Lower leg skin (tissue), 4 donors: ENCODE data around the gene P3H3. TPM values are rescaled to one million over a fixed set of nuclear protein-coding genes. Genes with fewer than 3 reads are reported as not detected.

Experiments
- DNase-seq, 2 donors: peaks; one replicate each; pipeline ENCODE4 v3.0.0-alpha.2; 2019; ENCODE audit warnings: low spot score in 2 of 2
- H3K4me3 ChIP-seq: fragments of 200-600 bp; sonication (generic); 2 replicates; pipeline ENCODE4 v1.5.1; 2017; ENCODE audit warnings: mild to moderate bottlenecking, low read depth; ENCODE audit not compliant: poor library complexity, severe bottlenecking
- CTCF ChIP-seq, 3 donors: fragments of 450-650 bp; IDR thresholded peaks; one replicate each; pipeline ENCODE4 v1.5.1; 2016; ENCODE audit warnings: antibody characterized with exemption in 3 of 3, mild to moderate bottlenecking in 3 of 3, moderate library complexity in 2 of 3
- POLR2A ChIP-seq, 2 donors: fragments of 450-650 bp; IDR thresholded peaks; one replicate each; pipeline ENCODE4 v1.6.1; 2016 to 2017; ENCODE audit warnings: antibody characterized with exemption in 2 of 2, mild to moderate bottlenecking in 1 of 2, moderate library complexity in 1 of 2
- WGBS, 2 donors: methylation state at CpG; one replicate each; pipeline ENCODE4 v1.1.5; 2018; 5-methylcytosine and 5-hydroxymethylcytosine counted together
- intact Hi-C: fragments of 100-400 bp; cut with DNase I; formaldehyde crosslinking; loops from one replicate; pipeline ENCODE4 v1.15.0; 2023; ENCODE audit warnings: low total_unique reads
- total RNA-seq, 4 donors: library from RNA; depleted of rRNA; stranded (reverse); fragments of >200 nt; gene quantifications; one replicate each; pipeline ENCODE4 v1.1.0, GENCODE V29; 2016

The P3H3 gene
- total RNA-seq, 4 donors from 2014 or later: 8.8 to 18.2 (median 11.8) TPM

DNA sequence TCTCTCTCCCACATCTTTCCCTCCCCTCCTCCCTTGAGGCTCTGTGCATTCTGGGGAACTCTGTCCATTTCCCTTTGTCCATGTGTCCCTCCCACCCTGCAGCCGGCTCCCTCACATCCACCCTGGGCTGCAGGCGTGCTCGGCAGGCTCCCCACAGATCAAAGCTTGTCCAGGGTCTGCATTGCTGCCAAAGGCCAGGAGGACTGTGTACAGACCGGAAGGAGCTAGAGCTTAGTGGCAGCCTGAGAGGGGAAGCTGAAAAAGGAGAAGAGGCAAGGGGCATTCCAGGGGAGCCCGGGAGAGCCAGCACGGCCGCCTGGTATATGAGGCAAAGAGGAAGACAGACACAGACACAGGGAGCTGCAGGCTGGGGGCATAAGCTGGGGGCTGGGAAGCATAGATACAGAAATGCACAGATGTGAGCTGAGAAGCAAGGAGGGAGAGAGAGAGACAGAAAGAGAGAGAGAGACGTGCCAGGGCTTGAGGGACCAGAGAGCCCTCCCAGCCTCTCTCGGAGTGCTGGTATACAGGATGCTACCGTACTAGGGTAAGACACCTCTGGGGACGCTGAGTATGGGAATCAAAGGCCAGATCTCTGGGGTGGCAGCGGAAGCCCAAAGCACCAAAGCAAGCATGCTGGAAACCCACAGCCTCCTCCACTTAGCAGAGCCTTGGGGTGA lies 35.5 kb upstream of the P3H3 start:
- no peak overlapping the region for H3K4me3 ChIP-seq
- TF ChIP-seq POLR2A (IDR thresholded peaks at IDR 0.05) (no peak), CTCF (IDR thresholded peaks at IDR 0.05) (no peak)
- intact Hi-C loops: no loop called here
- no peak for DNase-seq
- 36 to 41% methylated on average over 12 of the region's 12 CpGs for WGBS, 2 donors

DNA sequence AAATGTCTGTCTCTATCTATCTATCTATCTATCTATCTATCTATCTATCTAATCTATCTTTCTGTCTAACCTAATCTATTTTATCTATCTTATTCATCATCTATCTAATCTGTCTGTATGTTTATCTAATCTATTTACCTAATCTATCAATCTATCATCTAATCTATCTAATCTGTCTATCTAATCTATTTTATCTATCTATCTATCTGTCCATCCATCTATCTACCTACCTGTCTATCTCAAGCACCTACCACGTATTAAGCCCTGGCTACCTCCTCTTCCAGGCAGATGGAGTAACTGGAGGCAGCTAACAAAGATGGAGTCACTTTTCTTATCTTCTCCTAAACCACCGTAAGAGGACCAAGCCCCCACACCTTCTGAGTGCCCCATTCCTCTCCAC lies 33.1 kb upstream of the P3H3 start:
- intact Hi-C loops: no loop called here
- DNase-seq: no peak
- no peak overlapping the region for H3K4me3 ChIP-seq
- TF ChIP-seq CTCF (IDR thresholded peaks at IDR 0.05) (no peak), POLR2A (IDR thresholded peaks at IDR 0.05) (no peak)
- WGBS, 2 donors: 70 to 82% methylated on average over 2 of the region's 2 CpGs

- TF ChIP-seq POLR2A (IDR thresholded peaks at IDR 0.05): no peak
- TF ChIP-seq CTCF (IDR thresholded peaks at IDR 0.05): no peak
- H3K4me3 ChIP-seq: no peak overlapping the region
- 93 to 94% methylated on average over 4 of the region's 4 CpGs for WGBS, 2 donors
- intact Hi-C loops: no loop called here
- DNase-seq: no peak
Observed at GRCh38 chr12:6796576-6796975, 31.6 kb upstream of the P3H3 start.

DNA sequence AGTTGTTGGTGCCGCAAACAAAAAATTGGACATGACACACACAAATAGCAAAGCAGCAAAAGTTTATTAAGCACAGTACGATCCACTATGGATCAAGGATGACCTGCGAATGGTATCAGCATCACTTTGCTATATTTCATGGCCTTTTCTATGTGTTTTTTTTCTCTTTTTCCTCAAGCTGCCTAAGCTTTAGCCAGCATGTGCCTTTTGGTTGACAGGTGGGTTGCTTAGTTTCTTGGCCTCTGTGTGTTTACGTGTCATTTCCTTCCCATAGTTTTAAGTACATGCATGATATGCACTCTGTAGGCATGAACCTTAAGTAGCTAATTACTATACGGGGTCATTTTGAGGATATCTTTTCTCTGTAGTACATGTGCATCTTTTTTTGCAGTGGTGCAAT lies 29.1 kb upstream of the P3H3 start:
- TF ChIP-seq POLR2A (IDR thresholded peaks at IDR 0.05) (no peak), CTCF (IDR thresholded peaks at IDR 0.05) (no peak)
- no peak for DNase-seq
- intact Hi-C loops: no loop called here
- H3K4me3 ChIP-seq: no peak overlapping the region
- 92 to 94% methylated on average over 5 of the region's 5 CpGs for WGBS, 2 donors

DNA sequence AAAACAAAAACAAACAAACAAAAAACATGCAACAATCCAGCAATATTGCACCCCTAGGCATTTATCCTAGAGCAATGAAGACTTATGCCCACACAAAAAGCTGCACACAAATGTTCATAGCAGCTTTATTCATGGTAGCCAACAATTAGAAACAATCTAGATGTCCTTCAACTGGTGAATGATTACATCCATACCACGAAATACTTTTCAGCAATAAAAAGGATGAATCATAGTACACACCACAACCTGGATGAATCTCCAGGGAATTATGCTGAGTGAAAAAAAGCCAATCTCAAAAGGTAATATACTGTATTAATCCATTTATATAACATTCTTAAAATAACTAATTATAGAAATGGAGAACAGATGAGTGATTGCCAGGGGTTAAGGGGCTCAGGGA lies 21.0 kb upstream of the P3H3 start:
- intact Hi-C loops: loop anchor here (10.0 kb wide), 1 partner anchor 1812 kb away; no protein-coding TSS in a partner anchor
- no peak for DNase-seq
- WGBS, 2 donors: 42 to 62% methylated on average over 1 of the region's 1 CpG
- H3K4me3 ChIP-seq: no peak overlapping the region
- TF ChIP-seq CTCF (IDR thresholded peaks at IDR 0.05) (no peak), POLR2A (IDR thresholded peaks at IDR 0.05) (no peak)

DNA sequence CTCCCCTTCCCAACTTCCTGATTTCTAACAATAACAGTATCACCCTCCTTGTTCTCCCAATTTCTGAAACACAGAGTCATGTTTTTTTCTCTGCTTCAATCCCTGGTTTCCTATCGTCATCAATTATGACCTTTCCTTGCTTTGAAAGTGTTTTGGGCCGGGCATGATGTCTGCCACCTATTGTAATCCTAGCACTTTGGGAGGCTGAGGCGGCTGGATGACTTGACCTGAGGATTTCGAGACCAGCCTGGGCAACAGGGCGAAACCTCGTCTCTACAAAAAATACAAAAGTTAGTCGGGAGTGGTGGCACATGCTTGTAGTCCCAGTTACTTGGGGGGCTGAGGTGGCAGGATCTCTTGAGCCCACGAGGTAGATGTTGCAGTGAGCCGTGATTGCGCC lies 19.2 kb upstream of the P3H3 start:
- WGBS, 2 donors: 82 to 87% methylated on average over 10 of the region's 10 CpGs
- TF ChIP-seq POLR2A (IDR thresholded peaks at IDR 0.05) (no peak), CTCF (IDR thresholded peaks at IDR 0.05) (no peak)
- H3K4me3 ChIP-seq: no peak overlapping the region
- intact Hi-C loops: loop anchor here (10.0 kb wide), 1 partner anchor 1814 kb away; no protein-coding TSS in a partner anchor
- no peak for DNase-seq
